LNCaP clone FGC (cell line): ENCODE results near the gene UBAP2.

Source experiments
- DNase-seq: peaks from one replicate; pipeline ENCODE4 v3.0.0-alpha.2; 2011; ENCODE audit warnings: low read depth
- H3K4me3 ChIP-seq: 2 replicates; pipeline ENCODE4 v1.5.1; 2011; ENCODE audit warnings: mild to moderate bottlenecking, low read depth, low read length, control low read depth
- CTCF ChIP-seq: IDR thresholded peaks from 2 replicates; pipeline ENCODE4 v1.5.1; 2012; ENCODE audit warnings: mild to moderate bottlenecking; ENCODE audit not compliant: control insufficient read depth, insufficient read depth; ENCODE audit errors: extremely low read depth

Gene UBAP2

GRCh38 chr9:34087370-34087769 is 38.7 kb upstream of the UBAP2 start:
- no peak overlapping the region for H3K4me3 ChIP-seq
- no peak for TF ChIP-seq CTCF
- no peak for DNase-seq

- no peak for DNase-seq
- no peak overlapping the region for H3K4me3 ChIP-seq
- TF ChIP-seq CTCF = no peak
Measured at GRCh38 chr9:34086864-34087263, 38.2 kb upstream of the UBAP2 start.

GRCh38 chr9:34085581-34086500 is 37.2 kb upstream of the UBAP2 start:
- TF ChIP-seq CTCF = no peak
- H3K4me3 ChIP-seq = no peak overlapping the region

GRCh38 chr9:34084562-34084961 is 35.9 kb upstream of the UBAP2 start:
- no peak for DNase-seq
- no peak for TF ChIP-seq CTCF
- no peak overlapping the region for H3K4me3 ChIP-seq

More at GRCh38 chr9:34085581-34086500, 37.2 kb upstream of the UBAP2 start:
- no peak for DNase-seq

- H3K4me3 ChIP-seq = no peak overlapping the region
- no peak for DNase-seq
- TF ChIP-seq CTCF = no peak
Measured at GRCh38 chr9:34079181-34079580, 30.5 kb upstream of the UBAP2 start.

- no peak overlapping the region for H3K4me3 ChIP-seq
- DNase-seq = peak; percentile 86
- no peak for TF ChIP-seq CTCF
Measured at GRCh38 chr9:34072868-34073590, 24.3 kb upstream of the UBAP2 start.
